Ecto neural progenitor cell (in vitro differentiated cells): ENCODE results near the gene NCKAP5.
A peak's percentile ranks its signal among the peaks of the same experiment; 100 is the strongest.

Experiments
- DNase-seq: peaks from one replicate; pipeline ENCODE4 v3.0.0-alpha.2; 2018; ENCODE audit warnings: low spot score

The NCKAP5 gene

DNA sequence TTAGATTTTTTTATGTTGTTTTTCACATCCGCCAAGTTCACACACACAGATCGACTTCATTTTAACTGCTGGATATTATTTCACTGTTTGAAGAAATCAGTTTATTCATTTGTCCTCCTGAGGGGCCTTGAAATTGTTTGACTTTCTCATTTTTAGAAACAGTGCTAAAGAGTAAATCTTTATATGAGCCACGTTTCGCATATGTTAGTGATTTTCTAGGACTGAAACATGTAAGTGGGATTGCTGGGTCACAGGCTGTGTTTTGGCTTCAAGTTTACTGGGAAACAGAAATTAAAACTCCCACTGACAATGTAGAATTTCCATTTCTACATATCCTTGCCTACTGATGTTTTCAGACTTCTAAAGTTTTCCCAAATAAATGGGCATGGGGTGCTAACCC, 363.8 kb downstream of the NCKAP5 start:
- no peak for DNase-seq

DNA sequence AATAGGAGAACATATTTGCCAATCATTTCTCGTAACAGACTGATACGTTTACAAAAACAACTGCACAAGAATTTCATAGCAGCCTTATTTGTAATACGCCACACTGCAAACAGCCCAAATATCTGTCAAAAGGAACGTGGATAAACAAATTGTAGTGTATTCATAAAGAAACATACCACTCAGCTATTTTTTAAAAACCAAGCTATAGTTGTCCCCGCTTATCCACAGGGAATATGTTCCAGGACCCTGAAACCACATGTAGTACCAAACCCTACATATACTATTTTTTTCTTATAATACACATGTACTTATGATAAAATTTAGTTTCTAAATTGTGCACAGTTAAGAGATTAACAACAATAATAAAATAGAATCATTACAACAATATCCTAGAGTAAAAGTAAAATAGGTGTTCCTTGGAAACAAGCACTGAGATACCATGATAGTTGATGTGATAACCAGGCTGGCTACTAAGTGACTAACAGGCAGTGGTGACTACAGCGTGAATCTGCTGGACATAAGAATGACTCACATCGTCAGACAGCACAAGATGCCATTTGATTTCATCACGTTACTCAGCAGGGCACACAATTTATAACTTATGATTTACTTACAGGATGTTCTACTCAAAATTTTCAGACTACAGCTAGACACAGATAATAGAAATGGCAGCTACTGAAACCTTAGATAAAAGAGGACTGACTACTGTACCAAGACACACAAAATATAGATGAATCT, 367.4 kb downstream of the NCKAP5 start:
- no peak for DNase-seq

DNA sequence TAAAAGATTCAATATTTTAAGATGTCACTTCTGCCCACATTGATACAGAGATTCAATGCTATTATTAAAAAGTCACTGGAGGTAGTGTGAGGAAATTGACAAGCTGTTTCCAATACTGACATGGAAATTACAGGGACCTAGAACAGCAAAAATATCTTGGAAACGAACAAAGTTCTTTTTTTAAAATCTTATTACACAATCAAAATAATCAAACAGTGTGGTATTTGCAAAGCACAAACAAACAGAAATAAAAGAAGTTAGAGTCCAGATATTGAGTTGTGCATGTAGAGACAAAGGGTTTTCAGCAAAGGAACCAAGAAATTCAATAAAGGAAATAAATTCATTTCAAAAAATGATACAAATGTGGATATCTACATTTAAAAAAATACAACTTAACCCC, 369.6 kb downstream of the NCKAP5 start:
- no peak for DNase-seq

DNA sequence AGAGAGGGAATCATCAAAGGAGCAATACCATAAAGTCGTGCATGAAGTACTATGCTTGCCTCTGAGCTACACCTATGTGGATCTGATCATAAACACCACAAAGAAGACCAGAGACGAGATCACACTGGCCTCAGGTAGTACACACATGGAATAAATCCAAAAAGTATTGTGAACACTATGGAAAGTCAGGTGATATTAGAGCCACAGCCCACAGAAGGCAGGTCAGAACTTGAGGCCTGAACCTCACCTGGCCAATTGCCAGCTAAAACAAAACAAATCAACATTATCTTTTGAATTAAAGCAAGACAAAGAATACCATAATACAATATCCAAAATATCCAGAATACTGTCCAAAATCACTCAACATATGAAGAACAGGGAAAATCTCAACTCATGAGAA, 371.1 kb downstream of the NCKAP5 start:
- DNase-seq: no peak

DNA sequence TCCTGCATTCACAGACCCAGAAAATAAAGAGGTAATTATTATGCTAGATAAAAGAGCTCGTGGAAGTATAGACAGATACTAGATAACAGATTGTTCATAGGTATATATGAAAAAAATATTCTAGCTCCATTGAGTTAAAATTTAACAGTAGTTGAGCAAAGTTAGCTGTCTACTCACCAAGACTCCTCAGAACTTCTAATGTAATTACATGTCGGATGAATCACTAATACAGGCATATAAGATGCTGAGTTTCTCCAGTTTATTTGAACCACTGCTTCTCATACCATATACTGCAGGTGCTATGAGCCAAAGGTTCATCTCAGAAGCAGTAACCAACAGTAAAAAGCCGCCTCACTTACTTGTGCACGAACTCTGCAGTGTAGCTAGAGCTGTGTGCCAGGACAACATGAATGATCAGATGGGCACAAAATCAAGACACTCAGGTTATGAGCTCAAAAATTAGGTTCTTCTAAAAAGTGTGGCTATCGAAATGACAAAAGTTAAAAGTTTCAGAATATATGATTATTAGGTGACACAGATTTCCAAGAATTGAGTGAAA, 373.4 kb downstream of the NCKAP5 start:
- DNase-seq: no peak

DNA sequence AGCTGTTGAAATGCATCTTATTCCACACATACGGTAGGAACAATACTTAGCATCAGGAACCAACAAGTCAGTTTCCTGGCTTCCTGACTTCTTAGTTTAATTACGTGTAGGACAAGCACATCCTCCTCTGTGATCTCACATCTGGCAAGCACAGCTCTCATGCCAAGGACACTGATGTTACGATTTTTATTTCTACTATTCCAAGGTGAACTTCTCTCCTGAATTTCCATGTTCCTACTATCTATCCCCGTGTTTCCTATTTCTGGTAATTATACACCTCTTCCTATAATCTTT, 374.0 kb downstream of the NCKAP5 start:
- no peak for DNase-seq

DNA sequence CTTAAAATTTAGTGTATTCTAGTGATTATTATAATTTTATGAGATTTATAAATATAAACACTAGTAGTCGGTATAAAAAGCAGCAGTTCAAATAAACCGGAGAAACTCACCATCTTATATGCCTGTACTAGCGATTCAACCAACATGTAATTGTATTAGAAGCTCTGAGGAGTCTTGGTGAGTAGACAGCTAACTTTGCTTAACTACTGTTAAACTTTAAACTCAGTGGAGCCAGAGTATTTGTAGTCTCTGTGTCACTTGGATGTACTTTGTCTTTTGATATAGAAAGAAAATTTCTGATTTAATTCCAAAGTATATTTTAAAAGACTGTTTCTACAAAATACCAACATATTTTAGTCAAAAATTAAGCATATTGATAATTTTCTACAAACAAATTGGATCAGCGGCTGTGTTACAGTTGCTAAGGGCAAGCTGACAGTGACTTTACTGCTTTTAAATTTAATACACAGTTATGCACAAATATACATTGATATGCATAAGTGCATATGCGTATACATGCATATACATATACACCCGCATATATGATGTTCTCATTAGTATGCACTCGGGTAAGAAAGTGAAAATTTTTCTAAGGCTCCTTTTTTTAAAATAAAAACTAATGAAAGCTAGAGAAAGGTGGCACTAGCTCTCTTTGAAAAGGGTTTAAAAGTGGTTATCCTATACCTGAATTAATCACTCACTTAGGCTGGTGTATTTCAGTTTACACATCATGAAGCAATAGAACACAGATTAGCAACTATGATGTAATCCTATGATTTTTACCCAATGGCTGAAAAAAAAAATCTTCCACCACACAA, 374.5 kb downstream of the NCKAP5 start:
- DNase-seq: no peak

DNA sequence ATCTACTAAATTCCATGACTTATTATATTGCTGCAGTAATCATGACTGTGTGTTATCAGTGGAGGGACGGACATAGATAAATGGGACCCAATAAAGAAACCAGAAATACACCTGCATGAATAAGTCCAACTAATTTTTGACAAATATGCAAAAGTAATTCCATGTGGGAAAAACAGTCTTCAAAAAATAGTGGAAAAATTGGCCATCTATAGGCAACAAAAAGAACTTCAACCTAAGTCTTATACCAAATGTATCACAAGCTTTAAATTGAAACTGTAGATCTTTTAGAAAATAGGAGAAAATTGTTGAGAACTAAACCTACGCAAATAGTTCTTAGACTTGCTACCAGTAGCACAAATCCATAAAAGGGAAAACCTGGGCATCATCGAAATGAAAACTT, 376.2 kb downstream of the NCKAP5 start:
- DNase-seq: no peak

DNA sequence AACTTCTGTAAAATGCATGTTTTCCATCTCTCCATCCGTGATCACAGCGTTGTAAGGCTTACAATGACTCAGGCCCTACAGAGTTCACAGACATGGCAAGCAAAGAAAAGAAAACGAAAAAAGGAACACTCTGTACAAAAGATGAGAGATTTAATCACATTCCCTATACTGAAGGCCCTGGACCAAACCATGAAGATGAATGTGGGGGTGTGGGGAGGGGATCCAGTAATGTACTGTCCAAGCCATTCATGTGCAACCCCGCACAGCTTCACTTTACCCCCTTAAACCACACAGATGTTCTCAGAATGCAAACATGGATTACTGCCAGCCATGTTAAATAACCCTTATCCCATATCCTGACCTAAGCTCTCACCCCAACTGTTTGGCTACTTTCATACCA, 391.1 kb downstream of the NCKAP5 start:
- no peak for DNase-seq

DNA sequence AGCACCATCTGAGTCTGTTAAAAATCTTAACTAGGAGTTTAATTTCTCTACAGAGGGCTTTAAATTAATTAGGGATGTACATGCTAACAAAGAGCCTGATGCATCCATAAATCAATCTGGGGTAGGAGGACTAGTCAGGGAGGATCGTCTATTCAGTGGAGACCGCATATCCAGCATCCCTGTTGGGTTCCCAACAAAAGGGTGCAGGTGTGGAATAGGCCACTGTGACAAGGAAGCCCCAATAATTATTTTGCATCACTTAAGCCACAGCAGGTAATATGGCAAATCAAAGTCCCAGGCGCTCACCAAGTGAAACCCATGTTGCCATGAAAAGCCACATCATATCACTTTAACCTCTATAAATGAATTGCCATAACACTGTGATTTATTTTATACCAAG, 392.3 kb downstream of the NCKAP5 start:
- DNase-seq: no peak

DNA sequence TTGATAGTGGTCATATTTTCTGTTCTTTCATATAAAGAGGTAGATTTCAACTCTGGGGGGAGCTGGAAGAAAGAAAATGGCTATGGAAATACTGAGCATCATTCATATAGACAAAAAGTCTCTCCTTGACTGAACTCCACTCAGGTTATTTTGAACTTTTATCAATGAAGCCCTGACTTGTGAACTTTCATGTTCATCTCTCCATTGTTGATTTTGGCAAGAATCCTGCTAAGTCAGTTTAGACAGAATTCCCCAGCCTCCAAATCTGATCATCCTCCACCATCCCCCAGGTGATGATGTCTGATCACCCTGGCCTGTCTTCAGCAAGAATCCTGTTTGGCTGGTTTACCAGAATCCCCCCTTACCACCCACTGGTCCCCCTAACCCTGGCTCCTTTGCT, 395.0 kb downstream of the NCKAP5 start:
- DNase-seq: no peak

DNA sequence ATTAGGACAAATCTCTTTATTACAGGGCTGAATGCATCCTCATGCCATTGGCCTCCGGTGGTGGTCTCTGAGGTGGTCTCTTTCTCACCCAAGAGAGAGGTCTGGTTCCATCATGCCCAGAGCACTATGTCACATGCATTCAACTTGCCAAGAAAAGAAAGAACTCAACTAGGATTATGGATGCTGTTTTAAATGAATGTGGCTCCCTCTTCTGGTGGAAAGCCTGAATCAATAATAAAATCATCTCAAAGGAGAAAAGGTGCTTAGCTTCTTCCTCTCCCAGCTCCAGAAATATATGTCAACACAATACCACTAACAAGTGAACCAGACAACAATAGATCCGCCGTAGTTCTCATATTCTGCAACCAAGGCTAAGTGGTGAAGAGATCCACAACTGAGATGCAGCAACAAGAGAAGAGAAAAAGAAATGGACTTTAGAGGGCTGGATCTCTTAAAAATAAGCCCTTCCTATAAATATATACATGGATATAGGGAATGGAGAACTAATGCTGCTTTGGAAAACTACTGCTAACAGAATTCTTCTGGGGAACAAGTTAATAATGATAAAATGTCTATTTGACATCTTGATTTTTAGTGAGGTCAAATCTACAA, 396.8 kb downstream of the NCKAP5 start:
- peak; percentile 45 for DNase-seq

DNA sequence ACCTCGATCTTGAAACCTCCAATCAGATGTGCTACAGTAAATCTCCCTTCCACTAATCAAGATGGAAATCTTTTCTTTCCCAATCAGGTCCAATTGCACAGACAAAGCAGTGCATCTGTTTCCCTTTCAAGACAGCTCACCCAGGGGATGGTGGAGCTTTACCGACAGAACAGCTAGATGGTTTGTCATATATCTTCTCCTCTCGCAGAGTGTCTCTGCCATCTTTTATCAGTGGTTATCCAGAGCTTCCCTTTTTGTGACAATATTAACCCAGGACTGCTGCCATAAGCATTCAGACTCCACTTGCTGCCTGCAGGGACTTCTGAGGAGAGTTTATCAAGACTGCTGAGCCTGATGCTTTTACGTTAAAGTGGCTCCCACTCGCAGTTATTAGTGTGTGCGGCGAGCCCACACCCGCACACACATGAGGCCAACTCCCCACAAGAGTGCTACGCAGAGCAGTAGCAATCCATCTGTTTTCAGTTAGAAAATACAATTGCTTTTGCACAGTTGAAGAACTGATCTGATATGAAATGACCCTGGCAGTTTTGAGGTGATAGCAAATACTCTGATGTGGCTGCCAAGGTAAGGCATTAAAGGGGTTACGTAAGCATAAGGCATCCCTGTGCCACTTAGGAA, 398.9 kb downstream of the NCKAP5 start:
- DNase-seq: no peak

DNA sequence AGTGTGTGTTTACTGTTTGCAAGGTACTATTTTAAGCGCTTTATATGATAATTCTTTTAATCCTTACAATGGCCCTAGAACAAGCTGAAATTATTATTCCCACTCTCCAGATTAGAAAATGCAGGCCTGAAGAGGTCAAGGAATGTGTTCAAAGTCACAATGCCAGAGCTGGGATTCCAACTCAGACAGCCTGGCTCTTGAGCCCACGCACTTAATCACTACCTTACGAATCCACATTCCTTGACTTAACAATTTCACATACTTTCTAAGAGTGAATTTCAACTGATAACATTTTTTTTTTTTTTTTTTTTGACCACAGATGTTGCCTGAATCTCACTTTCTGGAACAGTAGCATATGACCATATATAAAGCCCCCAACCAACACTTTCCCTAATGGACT, 400.3 kb downstream of the NCKAP5 start:
- no peak for DNase-seq

DNA sequence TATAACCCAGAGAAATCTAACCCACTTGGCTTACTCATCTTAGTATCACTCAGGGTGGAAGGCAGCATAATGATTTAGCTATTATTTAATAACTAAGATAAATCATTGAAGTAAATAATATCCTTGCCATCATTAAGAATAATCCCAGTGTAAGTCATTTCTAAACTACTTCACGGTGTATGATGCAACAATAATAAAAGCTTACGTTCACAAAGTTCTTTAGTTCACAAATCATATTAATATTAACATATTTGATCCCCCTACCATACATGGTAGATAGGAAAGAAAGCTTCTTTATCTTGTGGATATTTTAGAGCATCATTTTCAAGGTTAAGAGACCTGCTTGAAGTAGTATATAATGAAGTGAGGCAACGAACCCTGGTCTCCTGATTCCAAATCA, 401.0 kb downstream of the NCKAP5 start:
- DNase-seq: no peak

DNA sequence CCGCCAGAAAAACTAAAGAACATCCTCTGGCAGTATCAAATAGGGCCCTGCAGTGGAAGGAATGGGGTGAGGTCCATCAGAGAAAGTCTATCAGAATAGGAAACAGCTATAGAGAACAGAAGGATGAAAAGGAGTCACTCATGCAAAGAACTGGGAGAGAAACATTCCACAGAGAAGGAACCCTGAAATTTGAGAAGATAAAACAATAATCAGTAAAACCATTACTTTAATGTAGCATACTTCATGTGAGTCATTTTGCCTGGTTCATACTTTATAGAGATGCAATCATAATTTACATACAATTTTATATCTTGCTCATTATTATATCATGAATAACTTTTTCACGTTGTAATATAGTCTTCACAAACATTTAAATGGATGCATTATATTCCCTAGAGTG, 402.2 kb downstream of the NCKAP5 start:
- no peak for DNase-seq

DNA sequence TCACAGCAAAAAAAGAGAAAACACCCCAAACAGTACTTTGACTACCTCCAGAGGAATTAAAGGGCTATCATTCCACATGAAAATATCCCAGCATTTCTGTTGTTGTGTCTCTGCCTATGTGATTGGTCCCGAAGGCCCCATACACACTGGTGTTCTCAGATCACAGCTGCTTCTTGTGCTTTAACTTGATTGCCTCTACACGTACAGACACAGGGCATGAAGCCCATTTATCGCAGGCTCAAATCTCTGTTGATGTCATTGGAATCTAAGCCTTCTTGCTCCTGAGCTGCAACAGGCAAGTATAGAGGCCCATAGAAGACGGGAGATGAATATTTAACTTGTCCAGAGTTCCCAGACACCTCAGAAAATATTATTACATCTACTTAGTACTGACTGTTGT, 405.2 kb downstream of the NCKAP5 start:
- DNase-seq: no peak

DNA sequence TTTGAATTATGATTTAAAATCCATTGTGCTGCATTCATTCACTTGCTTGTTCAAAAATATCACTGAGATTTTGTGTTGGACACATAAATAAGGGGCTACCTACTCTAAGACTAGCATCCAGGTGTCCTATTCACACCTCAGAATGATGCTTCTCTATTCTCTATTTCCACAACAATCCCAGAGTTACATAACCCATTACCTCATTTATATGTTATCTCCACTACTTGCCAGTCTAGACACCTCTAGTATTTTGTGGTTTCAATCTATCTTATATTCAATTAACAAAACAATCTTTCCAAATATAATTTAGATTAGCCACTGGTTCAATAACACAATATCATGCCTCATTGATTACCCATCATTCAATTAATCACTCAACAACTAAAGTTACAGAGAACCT, 409.8 kb downstream of the NCKAP5 start:
- DNase-seq: no peak

DNA sequence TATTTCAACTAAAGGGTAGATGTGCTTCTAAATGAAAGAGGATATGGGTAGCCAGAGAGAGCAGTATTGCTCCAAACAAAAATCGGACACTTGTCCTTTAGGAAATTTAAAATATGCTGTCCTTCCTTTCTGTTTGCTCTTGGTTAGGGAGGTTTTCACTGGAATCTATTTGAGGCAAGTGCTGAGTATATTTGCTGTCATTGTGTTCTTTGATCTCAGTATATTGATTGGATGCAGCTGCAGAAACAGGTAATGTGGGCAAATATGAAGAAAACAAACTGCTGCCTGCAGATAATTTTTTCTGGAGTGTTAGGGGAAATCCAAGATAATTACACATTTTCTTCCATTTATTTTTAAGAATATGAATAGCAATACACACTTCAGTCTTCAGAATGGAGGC, 410.2 kb downstream of the NCKAP5 start:
- DNase-seq: no peak

DNA sequence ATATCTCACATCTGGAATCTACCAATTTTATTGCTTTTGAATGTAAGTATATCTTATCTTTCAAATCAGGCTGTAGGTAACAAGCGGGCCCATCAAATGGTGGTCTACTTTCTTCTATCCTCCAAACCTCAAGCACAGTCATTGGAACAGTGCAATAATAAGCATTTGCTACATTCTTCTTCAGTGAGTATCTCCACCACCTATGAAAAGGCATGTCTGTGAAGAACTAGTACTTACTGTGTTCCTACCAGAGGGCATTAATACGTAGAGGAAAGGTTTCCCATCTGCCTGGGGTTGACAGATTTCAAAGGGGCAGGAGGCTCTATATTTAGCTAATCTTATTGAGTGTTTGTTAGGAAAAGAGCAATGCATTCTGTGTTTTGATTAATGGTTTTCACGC, 411.1 kb downstream of the NCKAP5 start:
- no peak for DNase-seq

DNA sequence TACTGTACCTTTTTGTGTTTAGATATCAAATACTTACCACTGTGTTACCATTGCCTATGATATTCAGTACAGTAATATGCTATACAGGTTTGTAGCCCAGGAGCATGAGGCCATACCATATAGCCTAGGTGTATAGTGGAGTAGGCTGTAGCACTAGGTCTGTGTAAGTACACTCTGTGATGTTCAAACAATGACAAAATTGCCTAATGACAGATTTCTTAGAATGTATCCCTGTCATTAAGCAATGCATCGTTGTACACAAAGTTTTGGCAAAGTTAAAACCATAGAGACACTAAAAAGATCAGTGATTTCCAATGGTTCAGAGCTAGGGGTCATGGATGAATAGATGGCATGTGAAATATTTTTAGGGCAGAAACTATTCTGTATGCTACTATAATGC, 415.5 kb downstream of the NCKAP5 start:
- no peak for DNase-seq

DNA sequence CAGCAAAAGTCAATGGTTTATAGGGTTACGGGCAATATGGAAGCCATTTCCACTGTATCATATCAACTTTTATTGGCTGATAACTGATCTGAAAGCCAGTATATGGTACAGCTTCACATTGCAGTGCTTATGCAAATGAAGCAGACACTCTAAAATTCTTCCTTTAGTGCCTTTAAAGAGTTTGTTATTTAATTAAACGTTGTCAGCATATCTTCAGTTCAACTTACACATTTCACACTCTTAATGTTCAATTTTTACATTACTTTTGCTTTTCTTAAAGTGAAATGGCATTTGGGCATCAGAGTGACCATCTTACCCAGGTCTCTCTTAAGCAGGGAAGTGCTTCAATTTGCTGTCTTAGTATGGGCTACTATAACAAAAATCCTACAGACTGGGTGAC, 420.1 kb downstream of the NCKAP5 start:
- DNase-seq: no peak

DNA sequence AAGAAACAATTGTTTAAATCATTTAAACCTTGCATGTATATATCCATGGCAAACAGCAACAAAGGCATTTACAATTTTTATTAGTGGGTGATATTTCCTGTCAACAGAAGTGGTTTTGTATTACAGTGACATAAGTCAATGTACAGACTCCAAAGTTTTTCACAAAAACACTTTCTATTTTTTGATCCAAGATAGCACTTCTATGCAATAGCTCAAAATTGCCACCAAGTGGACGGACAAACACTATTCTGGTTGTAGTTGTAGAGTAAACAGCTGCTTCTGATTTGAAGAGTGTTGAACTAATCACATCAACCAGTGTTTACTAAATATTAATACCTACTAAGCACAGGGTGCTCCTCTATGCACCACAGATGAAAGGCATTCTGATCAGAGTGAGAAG, 421.4 kb downstream of the NCKAP5 start:
- no peak for DNase-seq
